ENCODE data around the gene ZNF76. TPM values are rescaled to one million over a fixed set of nuclear protein-coding genes. Genes with fewer than 3 reads are reported as not detected.

ZNF76 gene
- total and polyA plus RNA-seq, 9 of the 15 experiments (the other 6 are each of a cell fraction or from before 2014, with no cell fraction given) = 1.2 to 17.8 (median 10.7) TPM

DNA sequence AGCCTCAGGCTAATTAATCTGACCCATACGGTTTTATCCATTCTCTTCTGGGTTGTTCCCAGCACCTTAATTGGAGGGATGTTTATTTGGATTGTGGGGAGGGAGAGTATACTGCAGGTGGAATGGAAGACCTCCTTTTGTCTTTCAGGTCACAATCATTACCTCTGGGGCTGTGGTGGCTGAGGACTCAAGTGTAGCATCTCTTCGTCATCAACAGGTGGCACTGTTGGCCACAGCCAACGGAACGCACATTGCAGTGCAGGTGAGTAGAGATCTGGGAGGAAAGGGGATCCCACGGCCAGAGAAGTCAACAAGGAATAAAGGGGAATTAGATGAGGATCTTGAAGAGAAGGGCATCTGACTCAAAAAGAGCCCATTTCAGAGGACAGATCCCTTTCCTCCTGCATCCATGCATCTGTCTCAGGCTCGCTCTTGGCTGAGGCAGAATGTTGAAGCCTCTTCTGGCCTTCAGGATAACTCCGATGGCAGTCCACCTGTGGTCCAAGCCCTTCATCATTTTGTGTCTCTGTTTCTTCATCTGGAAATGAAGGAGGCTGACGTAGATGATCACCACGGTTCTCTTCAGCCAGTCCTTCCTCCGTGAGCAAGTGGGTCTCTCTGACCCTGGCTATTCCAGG lies 34.9 kb downstream of the ZNF76 start (continued):
- TF ChIP-seq, protein P1, sequence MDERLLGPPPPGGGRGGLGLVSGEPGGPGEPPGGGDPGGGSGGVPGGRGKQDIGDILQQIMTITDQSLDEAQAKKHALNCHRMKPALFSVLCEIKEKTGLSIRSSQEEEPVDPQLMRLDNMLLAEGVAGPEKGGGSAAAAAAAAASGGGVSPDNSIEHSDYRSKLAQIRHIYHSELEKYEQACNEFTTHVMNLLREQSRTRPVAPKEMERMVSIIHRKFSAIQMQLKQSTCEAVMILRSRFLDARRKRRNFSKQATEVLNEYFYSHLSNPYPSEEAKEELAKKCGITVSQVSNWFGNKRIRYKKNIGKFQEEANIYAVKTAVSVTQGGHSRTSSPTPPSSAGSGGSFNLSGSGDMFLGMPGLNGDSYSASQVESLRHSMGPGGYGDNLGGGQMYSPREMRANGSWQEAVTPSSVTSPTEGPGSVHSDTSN (CRISPR knock-in tag; IDR thresholded peaks at IDR 0.05; ENCODE audit: low read depth) = no peak
- TF ChIP-seq, protein P1 (tag; conservative IDR thresholded peaks at IDR 0.05; ENCODE audit: low read depth) = no peak
- TF ChIP-seq SMARCB1 (IDR thresholded peaks at IDR 0.05; ENCODE audit: insufficient read length, low read depth) (no peak), MED1 (CRISPR knock-in tag; IDR thresholded peaks at IDR 0.05; ENCODE audit: borderline replicate concordance) (no peak), RAD21 (CRISPR knock-in tag; conservative IDR thresholded peaks at IDR 0.05 in 1 of 2, IDR thresholded peaks at IDR 0.05 in 1 of 2) (peak; percentile 67 to 83), RCOR1 (IDR thresholded peaks at IDR 0.05; ENCODE audit: borderline replicate concordance in 1 of 2, low read depth in 2 of 2, low read length in 2 of 2) (peak in 1 of 2 experiments; percentile 17; a peak in 1 of 4 replicates), FOXA3 (CRISPR knock-in tag; conservative IDR thresholded peaks at IDR 0.05 in 1 of 2, IDR thresholded peaks at IDR 0.05 in 1 of 2) (peak in 1 of 2 experiments; percentile 61; a peak in 1 of 4 replicates), SREBF2 (CRISPR knock-in tag; IDR thresholded peaks at IDR 0.05) (no peak), ZNF146 (CRISPR knock-in tag; IDR thresholded peaks at IDR 0.05; ENCODE audit: unreplicated experiment) (no peak), EP400 (IDR thresholded peaks at IDR 0.05) (no peak), ELF2 (CRISPR knock-in tag; IDR thresholded peaks at IDR 0.05) (no peak)
- TF ChIP-seq, protein P2, sequence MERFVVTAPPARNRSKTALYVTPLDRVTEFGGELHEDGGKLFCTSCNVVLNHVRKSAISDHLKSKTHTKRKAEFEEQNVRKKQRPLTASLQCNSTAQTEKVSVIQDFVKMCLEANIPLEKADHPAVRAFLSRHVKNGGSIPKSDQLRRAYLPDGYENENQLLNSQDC (CRISPR knock-in tag; IDR thresholded peaks at IDR 0.05) = no peak
- TF ChIP-seq, protein P3, sequence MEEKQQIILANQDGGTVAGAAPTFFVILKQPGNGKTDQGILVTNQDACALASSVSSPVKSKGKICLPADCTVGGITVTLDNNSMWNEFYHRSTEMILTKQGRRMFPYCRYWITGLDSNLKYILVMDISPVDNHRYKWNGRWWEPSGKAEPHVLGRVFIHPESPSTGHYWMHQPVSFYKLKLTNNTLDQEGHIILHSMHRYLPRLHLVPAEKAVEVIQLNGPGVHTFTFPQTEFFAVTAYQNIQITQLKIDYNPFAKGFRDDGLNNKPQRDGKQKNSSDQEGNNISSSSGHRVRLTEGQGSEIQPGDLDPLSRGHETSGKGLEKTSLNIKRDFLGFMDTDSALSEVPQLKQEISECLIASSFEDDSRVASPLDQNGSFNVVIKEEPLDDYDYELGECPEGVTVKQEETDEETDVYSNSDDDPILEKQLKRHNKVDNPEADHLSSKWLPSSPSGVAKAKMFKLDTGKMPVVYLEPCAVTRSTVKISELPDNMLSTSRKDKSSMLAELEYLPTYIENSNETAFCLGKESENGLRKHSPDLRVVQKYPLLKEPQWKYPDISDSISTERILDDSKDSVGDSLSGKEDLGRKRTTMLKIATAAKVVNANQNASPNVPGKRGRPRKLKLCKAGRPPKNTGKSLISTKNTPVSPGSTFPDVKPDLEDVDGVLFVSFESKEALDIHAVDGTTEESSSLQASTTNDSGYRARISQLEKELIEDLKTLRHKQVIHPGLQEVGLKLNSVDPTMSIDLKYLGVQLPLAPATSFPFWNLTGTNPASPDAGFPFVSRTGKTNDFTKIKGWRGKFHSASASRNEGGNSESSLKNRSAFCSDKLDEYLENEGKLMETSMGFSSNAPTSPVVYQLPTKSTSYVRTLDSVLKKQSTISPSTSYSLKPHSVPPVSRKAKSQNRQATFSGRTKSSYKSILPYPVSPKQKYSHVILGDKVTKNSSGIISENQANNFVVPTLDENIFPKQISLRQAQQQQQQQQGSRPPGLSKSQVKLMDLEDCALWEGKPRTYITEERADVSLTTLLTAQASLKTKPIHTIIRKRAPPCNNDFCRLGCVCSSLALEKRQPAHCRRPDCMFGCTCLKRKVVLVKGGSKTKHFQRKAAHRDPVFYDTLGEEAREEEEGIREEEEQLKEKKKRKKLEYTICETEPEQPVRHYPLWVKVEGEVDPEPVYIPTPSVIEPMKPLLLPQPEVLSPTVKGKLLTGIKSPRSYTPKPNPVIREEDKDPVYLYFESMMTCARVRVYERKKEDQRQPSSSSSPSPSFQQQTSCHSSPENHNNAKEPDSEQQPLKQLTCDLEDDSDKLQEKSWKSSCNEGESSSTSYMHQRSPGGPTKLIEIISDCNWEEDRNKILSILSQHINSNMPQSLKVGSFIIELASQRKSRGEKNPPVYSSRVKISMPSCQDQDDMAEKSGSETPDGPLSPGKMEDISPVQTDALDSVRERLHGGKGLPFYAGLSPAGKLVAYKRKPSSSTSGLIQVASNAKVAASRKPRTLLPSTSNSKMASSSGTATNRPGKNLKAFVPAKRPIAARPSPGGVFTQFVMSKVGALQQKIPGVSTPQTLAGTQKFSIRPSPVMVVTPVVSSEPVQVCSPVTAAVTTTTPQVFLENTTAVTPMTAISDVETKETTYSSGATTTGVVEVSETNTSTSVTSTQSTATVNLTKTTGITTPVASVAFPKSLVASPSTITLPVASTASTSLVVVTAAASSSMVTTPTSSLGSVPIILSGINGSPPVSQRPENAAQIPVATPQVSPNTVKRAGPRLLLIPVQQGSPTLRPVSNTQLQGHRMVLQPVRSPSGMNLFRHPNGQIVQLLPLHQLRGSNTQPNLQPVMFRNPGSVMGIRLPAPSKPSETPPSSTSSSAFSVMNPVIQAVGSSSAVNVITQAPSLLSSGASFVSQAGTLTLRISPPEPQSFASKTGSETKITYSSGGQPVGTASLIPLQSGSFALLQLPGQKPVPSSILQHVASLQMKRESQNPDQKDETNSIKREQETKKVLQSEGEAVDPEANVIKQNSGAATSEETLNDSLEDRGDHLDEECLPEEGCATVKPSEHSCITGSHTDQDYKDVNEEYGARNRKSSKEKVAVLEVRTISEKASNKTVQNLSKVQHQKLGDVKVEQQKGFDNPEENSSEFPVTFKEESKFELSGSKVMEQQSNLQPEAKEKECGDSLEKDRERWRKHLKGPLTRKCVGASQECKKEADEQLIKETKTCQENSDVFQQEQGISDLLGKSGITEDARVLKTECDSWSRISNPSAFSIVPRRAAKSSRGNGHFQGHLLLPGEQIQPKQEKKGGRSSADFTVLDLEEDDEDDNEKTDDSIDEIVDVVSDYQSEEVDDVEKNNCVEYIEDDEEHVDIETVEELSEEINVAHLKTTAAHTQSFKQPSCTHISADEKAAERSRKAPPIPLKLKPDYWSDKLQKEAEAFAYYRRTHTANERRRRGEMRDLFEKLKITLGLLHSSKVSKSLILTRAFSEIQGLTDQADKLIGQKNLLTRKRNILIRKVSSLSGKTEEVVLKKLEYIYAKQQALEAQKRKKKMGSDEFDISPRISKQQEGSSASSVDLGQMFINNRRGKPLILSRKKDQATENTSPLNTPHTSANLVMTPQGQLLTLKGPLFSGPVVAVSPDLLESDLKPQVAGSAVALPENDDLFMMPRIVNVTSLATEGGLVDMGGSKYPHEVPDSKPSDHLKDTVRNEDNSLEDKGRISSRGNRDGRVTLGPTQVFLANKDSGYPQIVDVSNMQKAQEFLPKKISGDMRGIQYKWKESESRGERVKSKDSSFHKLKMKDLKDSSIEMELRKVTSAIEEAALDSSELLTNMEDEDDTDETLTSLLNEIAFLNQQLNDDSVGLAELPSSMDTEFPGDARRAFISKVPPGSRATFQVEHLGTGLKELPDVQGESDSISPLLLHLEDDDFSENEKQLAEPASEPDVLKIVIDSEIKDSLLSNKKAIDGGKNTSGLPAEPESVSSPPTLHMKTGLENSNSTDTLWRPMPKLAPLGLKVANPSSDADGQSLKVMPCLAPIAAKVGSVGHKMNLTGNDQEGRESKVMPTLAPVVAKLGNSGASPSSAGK (IDR thresholded peaks at IDR 0.05) = no peak

Measured in K562 (cell line).